Stimulated activated CD8-positive, alpha-beta memory T cell treated with anti-CD3 and anti-CD28 coated beads, Interleukin-2, amount 100 ng/mL, for 48 hours (primary cell): ENCODE measurements around the gene BRINP3.

Experiments used
- DNase-seq, 2 donors: peaks; one replicate each; pipeline ENCODE4 v3.0.0-alpha.2; 2020; ENCODE audit warnings: low read depth in 2 of 2

Gene BRINP3

GRCh38 chr1:190116921-190117320 is 360.7 kb downstream of the BRINP3 start:
- DNase-seq, result no peak

GRCh38 chr1:190104961-190105360 is 372.7 kb downstream of the BRINP3 start:
- DNase-seq, result no peak

GRCh38 chr1:190102757-190103326 is 374.8 kb downstream of the BRINP3 start:
- DNase-seq, result no peak

- no peak for DNase-seq
These were observed 375.9 kb downstream of the BRINP3 start for GRCh38 chr1:190101756-190102155.

- DNase-seq, result no peak
These were observed 378.9 kb downstream of the BRINP3 start for GRCh38 chr1:190098756-190099155.

- DNase-seq, result no peak
These were observed 379.6 kb downstream of the BRINP3 start for GRCh38 chr1:190098107-190098506.

GRCh38 chr1:190095596-190095995 is 382.1 kb downstream of the BRINP3 start:
- no peak for DNase-seq

GRCh38 chr1:190084552-190084951 is 393.1 kb downstream of the BRINP3 start:
- DNase-seq, result no peak

GRCh38 chr1:190068304-190068703 is 409.4 kb downstream of the BRINP3 start:
- no peak for DNase-seq

GRCh38 chr1:190067592-190067991 is 410.1 kb downstream of the BRINP3 start:
- DNase-seq, result no peak

- no peak for DNase-seq
These were observed 411.7 kb downstream of the BRINP3 start for GRCh38 chr1:190066011-190066410.

- no peak for DNase-seq
These were observed 428.4 kb downstream of the BRINP3 start for GRCh38 chr1:190049314-190049713.
